Measurements from ENCODE around the gene SAMD4A.

Gene SAMD4A

GRCh38 chr14:54672688-54673087 is 105.8 kb downstream of the SAMD4A start:
- Histone ChIP-seq H3K9me3 (ENCODE audit: low read length) (no peaks in the 10 kb centered on the region), H3K9me2 (ENCODE audit: low read depth, low read length) (no peaks in the 10 kb centered on the region), H3K4me3 (ENCODE audit: low read depth, low read length, poor library complexity, severe bottlenecking) (no peak overlapping the region), H2AFZ (ENCODE audit: low read length) (no peak overlapping the region), H3F3A (ENCODE audit: insufficient read depth, low read length) (no peaks in the 10 kb centered on the region), H3K4me1 (ENCODE audit: insufficient read depth, low read length, severe bottlenecking) (no peaks in the 10 kb centered on the region), H3K27me3 (ENCODE audit: insufficient read depth, low read length) (no peaks in the 10 kb centered on the region), H3K27ac (ENCODE audit: low read depth, low read length, poor library complexity, severe bottlenecking) (no peak overlapping the region), H3K79me2 (ENCODE audit: insufficient read depth, low read length) (no peaks in the 10 kb centered on the region), H3K4me2 (ENCODE audit: low read length) (no peak overlapping the region), H4K20me1 (ENCODE audit: insufficient read depth, low read length) (no peaks in the 10 kb centered on the region), H3K9ac (ENCODE audit: low read length) (no peak overlapping the region), H3K36me3 (ENCODE audit: insufficient read depth, low read length) (no peaks in the 10 kb centered on the region)
- TF ChIP-seq CTCF (IDR thresholded peaks at IDR 0.05; ENCODE audit: low read length) (no peak), EZH2 (IDR thresholded peaks at IDR 0.05; ENCODE audit: borderline replicate concordance, low read length) (no peak)

DNA sequence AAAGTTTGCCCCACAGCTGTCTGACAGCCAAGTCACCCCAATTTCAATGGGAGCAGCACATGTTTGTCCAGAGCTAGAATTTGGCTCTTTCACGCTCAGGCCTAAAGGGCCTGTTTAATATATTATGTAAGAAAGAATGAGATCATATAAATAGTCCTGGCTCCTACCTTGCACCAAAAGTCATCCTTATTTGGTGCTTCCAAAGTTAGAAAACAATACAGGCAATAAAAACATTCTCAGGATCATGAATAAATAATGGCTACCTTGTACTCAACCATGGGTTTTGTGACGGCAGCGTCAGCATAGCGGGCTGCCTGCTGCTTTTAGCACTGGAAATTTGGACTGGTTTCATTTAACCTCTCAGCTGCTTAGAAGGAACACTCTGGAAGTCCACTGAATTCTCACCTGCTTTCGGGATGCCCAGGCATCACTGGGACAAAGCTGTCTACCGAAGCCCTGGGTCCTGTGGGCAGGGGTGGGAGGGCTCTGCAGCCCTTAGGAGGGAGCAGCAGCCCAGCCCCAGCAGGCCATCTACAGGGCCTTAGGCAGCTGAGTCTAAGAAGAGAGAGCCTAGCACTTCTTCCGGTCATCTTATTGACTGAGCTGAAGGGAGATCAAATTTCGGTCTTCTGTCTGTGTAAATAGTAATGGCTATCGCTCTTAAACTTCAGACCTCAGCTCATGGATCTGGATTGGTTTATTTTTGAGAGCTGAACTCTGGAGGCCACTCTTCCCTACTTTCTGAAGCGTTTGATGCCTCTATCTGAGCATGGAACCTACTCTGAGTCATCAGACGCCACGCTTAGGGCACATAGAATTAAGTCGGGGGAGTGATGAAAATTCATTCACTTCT is 106.5 kb downstream of the SAMD4A start:
- no peaks in the 10 kb centered on the region for H3K36me3 ChIP-seq (ENCODE audit: insufficient read depth, low read length)
- no peak overlapping the region for H2AFZ ChIP-seq (ENCODE audit: low read length)
- no peaks in the 10 kb centered on the region for H3F3A ChIP-seq (ENCODE audit: insufficient read depth, low read length)

DNA sequence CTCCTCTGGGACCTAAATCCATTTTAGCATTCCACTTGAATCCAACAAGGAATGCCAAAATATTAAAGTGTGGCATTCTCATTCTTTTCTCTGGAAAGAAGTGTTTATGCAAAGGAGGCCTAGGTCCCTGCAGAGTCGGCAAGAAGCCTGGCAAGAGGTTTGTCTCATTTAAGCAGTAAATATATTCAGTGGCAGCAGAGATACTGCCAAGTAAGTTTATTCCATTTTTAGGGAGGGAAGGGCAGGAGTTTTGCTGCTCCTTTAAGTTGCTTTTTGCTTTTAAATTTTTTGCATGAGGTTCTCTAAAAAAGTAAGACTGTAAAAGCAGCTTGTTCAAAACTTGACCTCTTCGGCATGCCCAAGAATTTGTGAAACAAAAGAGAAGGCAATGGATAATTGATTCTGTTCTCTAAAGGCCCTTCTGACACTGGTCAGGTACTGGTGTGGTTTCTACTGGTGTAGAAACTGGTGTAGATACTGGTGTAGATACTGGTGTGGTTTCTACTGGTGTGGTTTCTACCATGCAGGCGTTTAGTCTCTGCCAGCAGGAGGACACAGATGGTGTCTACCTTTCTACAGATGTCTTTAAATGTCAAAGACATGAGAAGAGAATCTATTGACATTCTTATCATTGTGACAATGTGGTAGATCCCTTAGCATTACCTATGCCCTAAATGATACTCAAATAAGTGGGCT is 107.3 kb downstream of the SAMD4A start:
- no peak overlapping the region for H3K27ac ChIP-seq (ENCODE audit: low read depth, low read length, poor library complexity, severe bottlenecking)
- no peaks in the 10 kb centered on the region for H4K20me1 ChIP-seq (ENCODE audit: insufficient read depth, low read length)
- no peaks in the 10 kb centered on the region for H3F3A ChIP-seq (ENCODE audit: insufficient read depth, low read length)
- H3K79me2 ChIP-seq (ENCODE audit: insufficient read depth, low read length): no peaks in the 10 kb centered on the region
- no peaks in the 10 kb centered on the region for H3K4me1 ChIP-seq (ENCODE audit: insufficient read depth, low read length, severe bottlenecking)
- TF ChIP-seq CTCF (IDR thresholded peaks at IDR 0.05; ENCODE audit: low read length) (no peak), EZH2 (IDR thresholded peaks at IDR 0.05; ENCODE audit: borderline replicate concordance, low read length) (no peak)
- no peaks in the 10 kb centered on the region for H3K36me3 ChIP-seq (ENCODE audit: insufficient read depth, low read length)
- H3K4me2 ChIP-seq (ENCODE audit: low read length): no peak overlapping the region
- no peaks in the 10 kb centered on the region for H3K9me3 ChIP-seq (ENCODE audit: low read length)
- H3K9ac ChIP-seq (ENCODE audit: low read length): no peak overlapping the region
- H2AFZ ChIP-seq (ENCODE audit: low read length): no peak overlapping the region
- H3K4me3 ChIP-seq (ENCODE audit: low read depth, low read length, poor library complexity, severe bottlenecking): no peak overlapping the region
- no peaks in the 10 kb centered on the region for H3K27me3 ChIP-seq (ENCODE audit: insufficient read depth, low read length)
- H3K9me2 ChIP-seq (ENCODE audit: low read depth, low read length): no peaks in the 10 kb centered on the region

More for the DNA sequence above, 106.5 kb downstream of the SAMD4A start:
- Histone ChIP-seq H3K4me3 (ENCODE audit: low read depth, low read length, poor library complexity, severe bottlenecking) (no peak overlapping the region), H3K27ac (ENCODE audit: low read depth, low read length, poor library complexity, severe bottlenecking) (no peak overlapping the region), H3K9me3 (ENCODE audit: low read length) (no peaks in the 10 kb centered on the region), H3K4me1 (ENCODE audit: insufficient read depth, low read length, severe bottlenecking) (no peaks in the 10 kb centered on the region), H3K9ac (ENCODE audit: low read length) (no peak overlapping the region), H4K20me1 (ENCODE audit: insufficient read depth, low read length) (no peaks in the 10 kb centered on the region), H3K4me2 (ENCODE audit: low read length) (no peak overlapping the region), H3K9me2 (ENCODE audit: low read depth, low read length) (no peaks in the 10 kb centered on the region), H3K27me3 (ENCODE audit: insufficient read depth, low read length) (no peaks in the 10 kb centered on the region), H3K79me2 (ENCODE audit: insufficient read depth, low read length) (no peaks in the 10 kb centered on the region)
- TF ChIP-seq EZH2 (IDR thresholded peaks at IDR 0.05; ENCODE audit: borderline replicate concordance, low read length): no peak
- TF ChIP-seq CTCF (IDR thresholded peaks at IDR 0.05; ENCODE audit: low read length): no peak

All from OCI-LY1 (cell line).